Measurements from ENCODE around the gene SNAP47.

- TF ChIP-seq GATA2 (IDR thresholded peaks at IDR 0.05; ENCODE audit: low read depth, low read length) (no peak), GATA3 (IDR thresholded peaks at IDR 0.05; ENCODE audit: low read depth, low read length) (no peak)
These were observed 41.9 kb downstream of the SNAP47 start for GRCh38 chr1:227777156-227777555.

All from SH-SY5Y (cell line).